Activated B cell treated with CpG ODN at 0.5 μM for 24 hours (primary cell): ENCODE data around the gene DOCK3. TPM values are rescaled to one million over a fixed set of nuclear protein-coding genes. Genes with fewer than 3 reads are reported as not detected.

Source experiments
- ATAC-seq: fragments of 200-7000 bp; cut with Tn5 transposase; one replicate; pipeline ENCODE4 v1.10.0; 2021; ENCODE audit warnings: low read depth, mild to moderate bottlenecking, moderate library complexity
- CTCF ChIA-PET: fragments of 350-600 bp; sonication (Branson Sonifier 250); formaldehyde crosslinking; loops from one replicate; lab custom pipeline; 2021; ENCODE audit warnings: antibody characterized with exemption; lab: Charles Lee
- POLR2A ChIA-PET: fragments of 350-600 bp; sonication (Branson Sonifier 250); formaldehyde crosslinking; loops from one replicate; lab custom pipeline; 2021; ENCODE audit warnings: antibody characterized with exemption; lab: Charles Lee
- DNase-seq: peaks from one replicate; pipeline ENCODE4 v3.0.0; 2022
- H3K27ac Mint-ChIP-seq: one replicate; pipeline ENCODE4 v1.8.0; 2020; ENCODE audit warnings: mixed read lengths
- H3K27me3 Mint-ChIP-seq: one replicate; pipeline ENCODE4 v1.8.0; 2021; ENCODE audit warnings: mixed read lengths
- H3K36me3 Mint-ChIP-seq: one replicate; pipeline ENCODE4 v1.8.0; 2021; ENCODE audit warnings: low read depth, mixed read lengths
- H3K4me1 Mint-ChIP-seq: one replicate; pipeline ENCODE4 v1.8.0; 2021; ENCODE audit warnings: mixed read lengths
- H3K4me3 Mint-ChIP-seq: one replicate; pipeline ENCODE4 v1.8.0; 2020; ENCODE audit warnings: mild to moderate bottlenecking, mixed read lengths
- H3K9me3 Mint-ChIP-seq: one replicate; pipeline ENCODE4 v1.8.0; 2020; ENCODE audit warnings: mixed read lengths
- CTCF ChIP-seq: fragments of 200-600 bp; IDR thresholded peaks from one replicate; pipeline ENCODE4 v1.8.0; 2022; ENCODE audit warnings: antibody characterized with exemption, mild to moderate bottlenecking
- intact Hi-C: fragments of 100-400 bp; cut with micrococcal nuclease; formaldehyde crosslinking; loops from one replicate; pipeline ENCODE4 v1.15.1; 2024
- total RNA-seq: library from RNA; stranded (reverse); gene quantifications from 2 replicates; pipeline ENCODE4 v1.2.3, GENCODE V29; 2022

Gene DOCK3
- total RNA-seq, 1 donor from 2014 or later, result 0.04 TPM

GRCh38 chr3:51336261-51336660, 661.5 kb downstream of the DOCK3 start:
- CTCF ChIA-PET, result no interaction called here
- H3K27ac Mint-ChIP-seq, result no peak overlapping the region
- no peak for DNase-seq
- no peaks in the 10 kb centered on the region for H3K27me3 Mint-ChIP-seq
- intact Hi-C loops, result no loop called here
- TF ChIP-seq CTCF, result no peak
- no peaks in the 10 kb centered on the region for H3K9me3 Mint-ChIP-seq
- POLR2A ChIA-PET, result no interaction called here
- H3K4me1 Mint-ChIP-seq, result no peaks in the 10 kb centered on the region
- no peak overlapping the region for H3K4me3 Mint-ChIP-seq
- ATAC-seq, result no peak
- H3K36me3 Mint-ChIP-seq, result no peaks in the 10 kb centered on the region

GRCh38 chr3:51337666-51338065, 662.9 kb downstream of the DOCK3 start:
- no peaks in the 10 kb centered on the region for H3K9me3 Mint-ChIP-seq
- DNase-seq (no peak), ATAC-seq (no peak)
- ChIA-PET POLR2A (no interaction called here), CTCF (no interaction called here)
- intact Hi-C loops, result no loop called here
- H3K27me3 Mint-ChIP-seq, result no peaks in the 10 kb centered on the region
- TF ChIP-seq CTCF, result no peak
- no peaks in the 10 kb centered on the region for H3K4me1 Mint-ChIP-seq
- no peak overlapping the region for H3K4me3 Mint-ChIP-seq
- H3K27ac Mint-ChIP-seq, result no peak overlapping the region
- no peaks in the 10 kb centered on the region for H3K36me3 Mint-ChIP-seq

GRCh38 chr3:51338632-51339031, 663.9 kb downstream of the DOCK3 start:
- DNase-seq, result no peak
- no peak overlapping the region for H3K27ac Mint-ChIP-seq
- no peak for ATAC-seq
- H3K4me3 Mint-ChIP-seq, result no peak overlapping the region
- H3K4me1 Mint-ChIP-seq, result no peaks in the 10 kb centered on the region
- no peak for TF ChIP-seq CTCF
- POLR2A ChIA-PET, result no interaction called here
- no peaks in the 10 kb centered on the region for H3K36me3 Mint-ChIP-seq
- H3K27me3 Mint-ChIP-seq, result no peaks in the 10 kb centered on the region
- no peaks in the 10 kb centered on the region for H3K9me3 Mint-ChIP-seq
- intact Hi-C loops, result no loop called here
- CTCF ChIA-PET, result no interaction called here

GRCh38 chr3:51340013-51340829, 665.5 kb downstream of the DOCK3 start:
- CTCF ChIA-PET, result interaction anchor here (1.0 kb wide), 1 partner anchor 32 kb away, joined by 3 read pairs; no protein-coding TSS in a partner anchor
- Mint-ChIP-seq H3K9me3 (no peaks in the 10 kb centered on the region), H3K4me3 (no peak overlapping the region), H3K27ac (no peak overlapping the region), H3K27me3 (peaks cover 2% of the 10 kb centered on the region), H3K36me3 (no peaks in the 10 kb centered on the region), H3K4me1 (no peaks in the 10 kb centered on the region)
- no peak for ATAC-seq
- no peak for DNase-seq
- TF ChIP-seq CTCF, result no peak
- intact Hi-C loops, result no loop called here
- POLR2A ChIA-PET, result no interaction called here

GRCh38 chr3:51340989-51341636, 666.4 kb downstream of the DOCK3 start:
- Mint-ChIP-seq H3K4me3 (no peak overlapping the region), H3K36me3 (no peaks in the 10 kb centered on the region), H3K27ac (no peak overlapping the region)

More at GRCh38 chr3:51340989-51341636, 666.4 kb downstream of the DOCK3 start:
- CTCF ChIA-PET, result no interaction called here
- POLR2A ChIA-PET, result interaction anchor here (0.5 kb wide), 1 partner anchor 496 kb away, joined by 5 read pairs; no protein-coding TSS in a partner anchor
- DNase-seq (no peak), ATAC-seq (no peak)
- TF ChIP-seq CTCF, result no peak
- Mint-ChIP-seq H3K27me3 (peaks cover 2% of the 10 kb centered on the region), H3K9me3 (no peaks in the 10 kb centered on the region), H3K4me1 (no peaks in the 10 kb centered on the region)
- intact Hi-C loops, result no loop called here
